GM19025 (cell line): Measurements from ENCODE around the gene PROSER2.

ENCODE experiments used
- ATAC-seq: cut with Tn5 transposase; IDR thresholded peaks from one replicate; pipeline ENCODE4 v1.9.1; 2021; ENCODE audit warnings: mild to moderate bottlenecking, low read depth, moderate library complexity; ENCODE audit not compliant: unreplicated experiment

Gene PROSER2

DNA sequence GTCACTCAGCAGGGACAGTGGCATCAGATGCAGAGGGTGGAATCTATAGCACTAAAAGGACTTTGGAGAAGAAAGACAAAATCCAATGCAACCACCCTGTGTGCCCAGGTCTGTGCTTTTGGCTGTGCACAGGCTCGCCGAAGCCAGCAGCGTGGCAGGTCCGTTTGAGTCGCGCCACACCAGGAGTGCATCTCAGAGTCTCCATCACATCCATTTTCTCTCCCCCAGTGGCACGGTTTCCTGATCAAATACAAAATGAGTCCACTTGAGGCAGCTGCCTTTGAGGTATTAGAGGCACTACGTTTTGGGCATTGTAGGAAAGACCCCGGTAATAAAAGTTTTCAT, 23.4 kb upstream of the PROSER2 start:
- no peak for ATAC-seq

DNA sequence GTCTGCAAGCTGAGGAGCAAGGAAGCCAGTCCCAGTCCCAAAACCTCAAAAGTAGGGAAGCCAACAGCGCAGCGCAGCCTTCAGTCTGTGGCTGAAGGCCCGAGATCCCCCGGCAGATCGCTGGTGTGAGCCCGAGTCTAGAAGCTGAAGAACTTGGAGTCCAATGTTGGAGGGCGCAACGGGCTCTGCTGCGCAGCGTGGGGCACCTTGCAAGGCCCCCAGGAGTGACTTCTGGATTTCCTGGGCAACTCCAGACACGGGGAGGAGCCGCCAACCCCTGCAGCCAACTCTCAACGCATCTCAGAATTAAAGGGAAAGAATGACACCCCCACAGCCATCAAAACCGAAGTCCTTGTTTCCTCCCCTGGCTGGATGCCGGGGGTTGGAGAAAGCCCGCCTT, 18.8 kb upstream of the PROSER2 start:
- no peak for ATAC-seq

- no peak for ATAC-seq
Observed at GRCh38 chr10:11805792-11806191, 17.4 kb upstream of the PROSER2 start.

- ATAC-seq, result no peak
Observed at GRCh38 chr10:11806706-11807105, 16.4 kb upstream of the PROSER2 start.

DNA sequence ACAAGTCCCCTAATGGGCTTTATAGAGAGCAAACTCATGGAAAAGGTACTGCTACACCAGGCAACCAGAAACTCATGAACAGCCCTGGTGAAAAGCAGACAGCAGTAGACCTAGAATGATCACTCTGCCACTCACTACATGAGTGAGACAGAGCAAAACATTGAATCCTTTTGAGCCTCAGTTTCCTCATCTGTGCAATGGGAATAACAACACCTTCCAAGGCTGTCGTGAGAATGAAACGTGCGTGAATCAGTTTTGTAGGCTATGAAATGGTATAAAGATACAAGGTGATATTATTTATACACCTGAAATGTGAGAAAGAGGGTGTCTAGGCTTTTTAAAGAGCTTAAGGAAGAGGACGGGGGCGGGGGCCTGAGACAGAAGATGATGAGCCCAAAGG, 14.3 kb upstream of the PROSER2 start:
- ATAC-seq, result no peak

- ATAC-seq, result no peak
Observed at GRCh38 chr10:11810313-11810766, 12.8 kb upstream of the PROSER2 start.

- ATAC-seq, result no peak
Observed at GRCh38 chr10:11810973-11811372, 12.2 kb upstream of the PROSER2 start.

DNA sequence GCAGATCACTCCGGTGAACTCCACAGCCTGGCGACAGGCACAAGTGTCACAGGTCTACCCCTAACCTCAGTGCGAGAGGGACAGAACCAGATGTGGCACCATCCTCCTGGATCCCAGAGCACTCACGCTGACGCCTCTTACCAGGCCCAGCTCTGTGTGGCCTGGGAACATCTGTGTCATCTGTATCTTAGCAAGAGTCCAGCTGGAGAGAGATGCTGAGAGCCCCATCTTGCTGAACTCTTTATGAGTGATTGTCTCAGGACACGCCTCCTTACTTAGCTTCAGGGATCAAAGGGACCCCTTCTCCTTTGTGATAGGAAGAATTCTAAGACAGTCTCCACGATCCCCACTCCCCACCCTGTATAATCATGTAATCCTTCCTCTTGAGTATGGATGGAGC, 10.0 kb upstream of the PROSER2 start:
- no peak for ATAC-seq

DNA sequence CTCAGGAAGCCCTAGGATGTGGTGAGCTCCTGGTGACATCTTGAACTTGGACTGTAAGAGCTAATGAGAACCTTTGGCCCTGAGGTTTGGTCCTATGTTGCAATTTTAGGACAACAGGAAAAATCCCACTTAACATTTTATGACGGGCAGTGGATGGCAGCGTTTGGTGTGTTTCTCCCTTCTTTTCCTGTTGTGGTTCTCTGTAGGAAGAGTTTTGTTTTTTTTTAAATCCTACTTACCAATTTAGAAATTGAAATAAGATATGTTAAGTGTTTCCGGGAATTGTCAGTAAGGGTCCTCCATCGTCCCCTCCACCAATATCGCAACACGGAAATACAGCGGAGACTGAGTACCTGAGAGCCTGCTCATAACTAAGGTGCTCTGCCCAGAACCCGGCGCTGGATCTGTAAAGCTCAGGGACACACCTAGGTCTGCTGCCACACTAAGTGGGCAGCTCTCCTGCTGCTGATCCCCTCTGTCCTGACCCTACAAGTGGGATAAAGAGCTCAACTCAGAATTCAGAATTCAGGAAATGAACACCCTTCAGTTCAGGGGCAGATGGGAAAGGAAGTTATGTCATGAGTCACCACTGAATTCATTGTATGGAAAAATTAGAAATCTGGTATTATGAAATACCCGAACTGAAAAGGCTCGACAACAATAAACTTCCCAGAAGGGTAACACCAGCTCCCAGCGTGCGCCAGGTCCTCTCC, 9.1 kb upstream of the PROSER2 start:
- ATAC-seq, result no peak

- ATAC-seq, result no peak
Observed at GRCh38 chr10:11819027-11819426, 4.1 kb upstream of the PROSER2 start.

DNA sequence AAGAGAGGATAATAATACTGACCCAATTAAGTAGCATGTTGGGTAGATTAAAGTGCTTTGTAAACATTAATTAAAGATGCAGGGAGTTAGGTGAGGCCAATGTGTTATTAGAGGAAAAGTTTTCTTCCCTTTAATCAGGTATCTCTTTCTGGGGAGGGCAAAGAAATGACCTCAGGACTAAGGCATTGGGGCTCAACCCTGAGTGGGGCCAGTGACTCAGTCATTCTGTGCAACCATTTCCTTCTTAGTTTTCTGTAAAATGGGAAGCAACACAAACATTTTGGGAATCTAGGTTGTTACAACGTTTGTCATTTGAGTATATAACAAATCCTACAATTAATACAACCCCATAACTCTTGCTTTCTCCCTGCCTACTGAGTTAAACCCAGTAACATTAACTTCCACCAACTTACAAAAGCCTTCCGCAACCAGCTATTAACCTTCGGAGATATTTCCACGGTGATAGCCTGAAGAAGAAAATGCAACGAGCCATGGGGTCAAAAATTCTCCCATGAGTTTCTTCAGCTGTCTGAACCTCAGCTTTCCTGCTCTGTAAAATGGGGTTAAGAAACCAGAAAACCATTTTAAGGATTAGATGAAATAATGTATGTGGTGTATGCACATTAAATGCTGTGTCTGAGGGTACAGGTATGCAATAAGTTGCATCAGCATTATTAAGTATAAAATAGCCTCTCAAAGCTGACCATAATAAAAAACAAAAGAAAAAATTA, 965 bp upstream of the PROSER2 start:
- ATAC-seq, result no peak

DNA sequence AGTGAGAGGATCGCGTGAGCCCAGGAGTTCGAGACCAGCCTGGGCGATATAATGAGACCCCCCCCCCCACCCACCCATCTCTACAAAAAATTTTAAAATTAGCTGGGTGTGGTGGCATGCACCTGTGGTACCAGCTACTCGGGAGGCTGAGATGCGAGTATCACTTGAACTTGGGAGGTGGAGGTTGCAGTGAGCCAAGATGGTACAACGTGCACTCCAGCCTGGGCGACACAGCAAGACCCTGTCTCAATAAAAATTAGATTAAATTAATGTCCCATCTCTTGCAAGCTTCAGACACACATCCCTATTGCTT, 391 bp upstream of the PROSER2 start:
- ATAC-seq, result no peak

GRCh38 chr10:11823989-11824346, 812 bp downstream of the PROSER2 start:
- ATAC-seq, result no peak

- no peak for ATAC-seq
Observed at GRCh38 chr10:11824376-11824775, 1.2 kb downstream of the PROSER2 start.

GRCh38 chr10:11824825-11825224, 1.7 kb downstream of the PROSER2 start:
- ATAC-seq, result no peak

- no peak for ATAC-seq
Observed at GRCh38 chr10:11825796-11826414, 2.7 kb downstream of the PROSER2 start.

DNA sequence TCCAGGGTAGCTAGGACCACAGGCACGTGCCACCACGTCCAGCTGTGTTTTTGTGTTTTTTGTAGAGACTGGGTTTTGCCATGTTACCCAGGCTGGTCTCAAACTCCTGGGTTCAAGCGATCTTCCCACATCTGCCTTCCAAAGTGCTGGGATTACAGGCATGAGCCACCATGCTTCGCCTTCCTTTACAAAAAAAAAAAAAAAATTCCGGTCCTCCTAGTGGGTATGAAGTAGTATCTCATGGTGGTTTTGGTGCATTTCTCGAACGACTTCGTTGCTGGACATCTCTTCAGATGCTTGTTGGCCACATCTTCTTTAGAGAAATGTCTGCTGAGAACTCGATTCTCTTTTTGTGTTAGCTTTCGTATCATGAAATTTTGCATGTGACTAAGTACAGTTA, 3.9 kb downstream of the PROSER2 start:
- no peak for ATAC-seq

DNA sequence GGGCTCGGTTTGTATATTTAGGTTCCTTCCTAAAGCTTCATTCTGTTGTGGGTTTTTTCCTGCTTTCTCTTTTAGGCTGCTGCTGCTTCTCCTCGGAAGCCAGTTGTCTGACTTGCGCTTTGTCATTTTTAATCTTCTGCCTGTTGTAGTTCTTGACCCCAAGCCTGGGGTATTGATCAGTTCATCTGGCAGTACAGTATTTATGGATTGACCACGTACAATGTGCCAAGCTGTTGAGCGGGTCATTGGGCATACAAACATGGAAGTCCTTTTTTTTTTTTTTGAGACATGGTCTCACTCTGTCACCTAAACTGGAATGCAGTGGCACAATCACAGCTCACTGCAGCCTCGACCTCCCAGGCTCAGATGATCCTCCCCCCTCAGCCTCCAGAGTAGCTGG, 4.3 kb downstream of the PROSER2 start:
- ATAC-seq, result no peak

- no peak for ATAC-seq
Observed at GRCh38 chr10:11828682-11829284, 5.6 kb downstream of the PROSER2 start.

- ATAC-seq, result no peak
Observed at GRCh38 chr10:11830836-11831519, 7.8 kb downstream of the PROSER2 start.

DNA sequence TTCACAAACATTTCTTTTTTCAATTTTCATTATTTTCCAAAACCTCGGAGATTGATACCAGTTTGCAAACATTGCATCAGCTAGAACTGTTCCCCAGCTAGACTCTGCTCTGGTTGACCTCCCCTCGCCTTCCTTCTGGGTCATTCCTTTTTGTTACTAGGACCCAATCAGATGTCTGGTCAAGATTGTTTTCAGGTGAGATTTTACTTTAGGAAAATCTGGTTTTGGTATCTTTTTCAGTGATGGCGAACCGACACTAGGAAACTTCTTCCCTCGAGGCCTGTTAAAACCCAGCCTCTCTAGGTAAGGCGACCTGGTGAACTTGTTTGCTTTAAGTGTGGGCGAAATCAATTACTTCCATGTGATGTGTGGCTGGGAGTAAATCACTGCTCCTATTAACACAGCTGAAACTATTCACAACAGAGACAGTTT, 8.4 kb downstream of the PROSER2 start:
- ATAC-seq, result no peak
